ENCODE data around the gene HIVEP1. TPM values are rescaled to one million over a fixed set of nuclear protein-coding genes. Genes with fewer than 3 reads are reported as not detected.

HIVEP1 gene
- total RNA-seq, 3 donors from 2014 or later (not counting 1 experiment from before 2014, with no cell fraction given): 26.3 to 37.9 (median 28.4) TPM

- Mint-ChIP-seq H3K4me3 (no peak overlapping the region), H3K36me3 (no peaks in the 10 kb centered on the region), H3K4me1 (peaks cover 43 to 49% of the 10 kb centered on the region in 2 donors), H3K27ac (no peak overlapping the region), H3K27me3 (ENCODE audit: low read depth in 2 of 2) (no peaks in the 10 kb centered on the region), H3K9me3 (no peaks in the 10 kb centered on the region)
- peak in 1 of 3 donors; percentile 12 for ATAC-seq
- Histone ChIP-seq H3K36me3 (ENCODE audit: control insufficient read depth, insufficient read depth, low read length) (no peaks in the 10 kb centered on the region), H3K27ac (ENCODE audit: low read length) (no peak overlapping the region), H3K27me3 (ENCODE audit: control insufficient read depth, insufficient read depth, low read length) (no peaks in the 10 kb centered on the region), H3K4me1 (ENCODE audit: control insufficient read depth, insufficient read depth, low read length) (peaks cover 4% of the 10 kb centered on the region), H3K4me3 (ENCODE audit: low read length) (no peak overlapping the region), H3K9me3 (ENCODE audit: control insufficient read depth, insufficient read depth, low read length) (no peaks in the 10 kb centered on the region)
- DNase-seq: no peak
- intact Hi-C loops (cut with micrococcal nuclease): no loop called here
- 39% methylated on average over 4 of the region's 6 CpGs for WGBS (ENCODE audit: insufficient coverage)
- TF ChIP-seq CTCF (IDR thresholded peaks at IDR 0.05): no peak
Measured at GRCh38 chr6:12037798-12038197, 25.7 kb downstream of the HIVEP1 start.

GRCh38 chr6:12039540-12040459 is 27.7 kb downstream of the HIVEP1 start:
- 87% methylated on average over 10 of the region's 12 CpGs for WGBS (ENCODE audit: insufficient coverage)
- Mint-ChIP-seq H3K9me3 (no peaks in the 10 kb centered on the region), H3K27ac (no peak overlapping the region), H3K27me3 (ENCODE audit: low read depth in 2 of 2) (no peaks in the 10 kb centered on the region), H3K36me3 (no peaks in the 10 kb centered on the region), H3K4me3 (no peak overlapping the region), H3K4me1 (peaks cover 34 to 38% of the 10 kb centered on the region in 2 donors)
- Histone ChIP-seq H3K4me3 (ENCODE audit: low read length) (no peak overlapping the region), H3K4me1 (ENCODE audit: control insufficient read depth, insufficient read depth, low read length) (peaks cover 9% of the 10 kb centered on the region), H3K27me3 (ENCODE audit: control insufficient read depth, insufficient read depth, low read length) (no peaks in the 10 kb centered on the region), H3K36me3 (ENCODE audit: control insufficient read depth, insufficient read depth, low read length) (no peaks in the 10 kb centered on the region), H3K9me3 (ENCODE audit: control insufficient read depth, insufficient read depth, low read length) (no peaks in the 10 kb centered on the region), H3K27ac (ENCODE audit: low read length) (no peak overlapping the region)
- no peak for ATAC-seq
- no peak for TF ChIP-seq CTCF (IDR thresholded peaks at IDR 0.05)
- intact Hi-C loops (cut with micrococcal nuclease): loop anchor here (5.0 kb wide), 1 partner anchor 102 kb away; no protein-coding TSS in a partner anchor
- no peak for DNase-seq

GRCh38 chr6:12047304-12047703 is 35.2 kb downstream of the HIVEP1 start:
- intact Hi-C loops (cut with micrococcal nuclease): no loop called here
- peak overlapping the region in 1 of 2 donors; percentile 75 for H3K27ac Mint-ChIP-seq
- WGBS (ENCODE audit: insufficient coverage): 80% methylated on average over 9 of the region's 9 CpGs
- H3K27me3 ChIP-seq (ENCODE audit: control insufficient read depth, insufficient read depth, low read length): no peaks in the 10 kb centered on the region
- no peaks in the 10 kb centered on the region for H3K27me3 Mint-ChIP-seq (ENCODE audit: low read depth in 2 of 2)
- no peaks in the 10 kb centered on the region for H3K36me3 Mint-ChIP-seq
- no peaks in the 10 kb centered on the region for H3K9me3 Mint-ChIP-seq
- DNase-seq: no peak
- no peaks in the 10 kb centered on the region for H3K36me3 ChIP-seq (ENCODE audit: control insufficient read depth, insufficient read depth, low read length)
- peaks cover 21% of the 10 kb centered on the region for H3K4me1 ChIP-seq (ENCODE audit: control insufficient read depth, insufficient read depth, low read length)
- no peaks in the 10 kb centered on the region for H3K9me3 ChIP-seq (ENCODE audit: control insufficient read depth, insufficient read depth, low read length)
- peaks cover 29 to 33% of the 10 kb centered on the region in 2 donors for H3K4me1 Mint-ChIP-seq
- no peak overlapping the region for H3K4me3 ChIP-seq (ENCODE audit: low read length)
- ATAC-seq: no peak
- H3K27ac ChIP-seq (ENCODE audit: low read length): peak overlapping the region; percentile 30
- TF ChIP-seq CTCF (IDR thresholded peaks at IDR 0.05): no peak
- H3K4me3 Mint-ChIP-seq: no peak overlapping the region

All from natural killer cell (primary cell).